BE2C (cell line): ENCODE measurements around the gene ARHGAP18.

Experiments used
- DNase-seq: peaks from one replicate; pipeline ENCODE4 v3.0.0-alpha.2; 2020
- H3K27me3 ChIP-seq: fragments of 250-450 bp; sonication (Bioruptor Pico); 2 replicates; pipeline ENCODE4 v1.5.1; 2020; ENCODE audit warnings: mild to moderate bottlenecking
- H3K36me3 ChIP-seq: fragments of 250-450 bp; sonication (Bioruptor Pico); 2 replicates; pipeline ENCODE4 v1.5.1; 2020; ENCODE audit warnings: mild to moderate bottlenecking
- H3K4me1 ChIP-seq: fragments of 250-450 bp; sonication (Bioruptor Pico); 2 replicates; pipeline ENCODE4 v1.5.1; 2020
- H3K4me3 ChIP-seq: 2 replicates; pipeline ENCODE4 v1.5.1; 2011; ENCODE audit warnings: low read depth, low read length
- H3K9me3 ChIP-seq: fragments of 250-450 bp; sonication (Bioruptor Pico); 2 replicates; pipeline ENCODE4 v1.5.1; 2020
- TF ChIP-seq, protein P1 (sequence below): IDR thresholded peaks from 2 replicates; pipeline ENCODE4 v1.5.1; 2012; ENCODE audit warnings: mild to moderate bottlenecking, low read depth, low read length

ARHGAP18 gene

DNA sequence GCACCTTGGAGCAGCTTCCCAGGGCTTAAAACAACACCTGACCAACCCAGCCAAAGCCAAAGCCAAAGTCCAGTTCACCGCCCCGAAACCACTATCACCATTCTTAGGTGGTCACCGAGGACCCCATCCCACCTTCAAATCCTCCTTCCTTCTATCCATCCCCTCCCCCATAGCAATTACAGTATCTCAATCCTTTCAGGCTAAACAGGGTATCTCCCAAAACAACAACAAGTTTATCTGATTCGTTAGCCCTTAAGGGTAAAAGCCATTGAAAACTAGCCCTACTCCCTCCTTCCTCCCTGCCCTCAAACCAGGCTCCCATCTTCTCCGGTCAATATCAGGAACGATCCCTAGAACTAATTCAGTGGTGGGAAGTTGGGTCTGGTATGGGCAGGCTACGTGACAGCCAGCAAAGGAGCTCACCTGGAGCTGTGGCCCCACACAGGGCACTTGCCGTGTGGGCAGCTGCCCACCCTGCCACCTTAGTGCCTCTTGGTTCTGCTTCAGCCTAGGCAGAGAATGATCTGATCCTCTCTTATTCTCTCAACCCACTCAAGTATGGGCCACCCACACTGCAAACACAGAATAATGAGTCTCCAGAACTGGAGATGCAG, 2.0 kb downstream of the ARHGAP18 start:
- TF ChIP-seq, protein P1, sequence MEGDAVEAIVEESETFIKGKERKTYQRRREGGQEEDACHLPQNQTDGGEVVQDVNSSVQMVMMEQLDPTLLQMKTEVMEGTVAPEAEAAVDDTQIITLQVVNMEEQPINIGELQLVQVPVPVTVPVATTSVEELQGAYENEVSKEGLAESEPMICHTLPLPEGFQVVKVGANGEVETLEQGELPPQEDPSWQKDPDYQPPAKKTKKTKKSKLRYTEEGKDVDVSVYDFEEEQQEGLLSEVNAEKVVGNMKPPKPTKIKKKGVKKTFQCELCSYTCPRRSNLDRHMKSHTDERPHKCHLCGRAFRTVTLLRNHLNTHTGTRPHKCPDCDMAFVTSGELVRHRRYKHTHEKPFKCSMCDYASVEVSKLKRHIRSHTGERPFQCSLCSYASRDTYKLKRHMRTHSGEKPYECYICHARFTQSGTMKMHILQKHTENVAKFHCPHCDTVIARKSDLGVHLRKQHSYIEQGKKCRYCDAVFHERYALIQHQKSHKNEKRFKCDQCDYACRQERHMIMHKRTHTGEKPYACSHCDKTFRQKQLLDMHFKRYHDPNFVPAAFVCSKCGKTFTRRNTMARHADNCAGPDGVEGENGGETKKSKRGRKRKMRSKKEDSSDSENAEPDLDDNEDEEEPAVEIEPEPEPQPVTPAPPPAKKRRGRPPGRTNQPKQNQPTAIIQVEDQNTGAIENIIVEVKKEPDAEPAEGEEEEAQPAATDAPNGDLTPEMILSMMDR: no peak
- H3K4me3 ChIP-seq: no peak overlapping the region
- H3K27me3 ChIP-seq: no peaks in the 10 kb centered on the region
- no peaks in the 10 kb centered on the region for H3K36me3 ChIP-seq
- no peak for DNase-seq
- H3K9me3 ChIP-seq: no peaks in the 10 kb centered on the region
- no peaks in the 10 kb centered on the region for H3K4me1 ChIP-seq

DNA sequence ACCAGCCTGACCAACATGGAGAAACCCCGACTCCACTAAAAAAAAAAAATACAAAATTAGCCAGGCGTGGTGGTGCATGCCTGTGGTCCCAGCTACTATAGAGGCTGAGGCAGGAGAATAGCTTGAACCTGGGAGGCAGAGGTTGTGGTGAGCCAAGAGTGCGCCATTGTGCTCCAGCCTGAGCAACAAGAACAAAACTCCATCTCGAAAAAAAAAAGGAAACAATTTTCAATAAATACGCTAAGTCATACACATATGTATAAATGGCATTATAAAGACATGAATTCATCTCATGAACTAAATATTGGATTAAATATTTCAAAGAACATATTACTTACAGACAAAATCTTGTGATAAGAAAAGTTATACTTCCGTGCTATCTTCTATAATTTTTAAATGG, 2.9 kb downstream of the ARHGAP18 start:
- Histone ChIP-seq H3K27me3 (no peaks in the 10 kb centered on the region), H3K4me3 (no peak overlapping the region), H3K4me1 (no peaks in the 10 kb centered on the region), H3K9me3 (no peaks in the 10 kb centered on the region), H3K36me3 (no peaks in the 10 kb centered on the region)
- TF ChIP-seq, protein P1: no peak
- no peak for DNase-seq

DNA sequence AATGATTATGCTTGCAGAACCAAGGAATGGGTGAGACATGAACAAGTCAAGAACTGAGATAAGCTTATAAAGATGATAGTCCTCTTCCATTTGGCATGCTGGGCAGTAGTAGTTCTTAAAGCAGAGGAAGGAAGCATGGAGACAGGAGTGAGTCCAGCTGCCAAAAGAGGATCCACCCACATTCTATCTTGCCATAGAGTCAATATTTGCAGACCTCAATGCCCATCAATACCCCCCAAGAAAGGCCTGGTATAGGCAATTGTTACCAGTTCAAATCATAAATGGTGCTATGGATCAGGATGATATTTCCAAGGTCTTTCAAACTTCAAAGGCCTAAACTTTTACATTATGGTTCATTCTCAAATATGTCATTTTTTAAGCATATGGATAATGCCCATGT, 4.8 kb downstream of the ARHGAP18 start:
- TF ChIP-seq, protein P1: no peak
- Histone ChIP-seq H3K4me3 (no peak overlapping the region), H3K9me3 (no peaks in the 10 kb centered on the region), H3K27me3 (no peaks in the 10 kb centered on the region), H3K4me1 (no peaks in the 10 kb centered on the region), H3K36me3 (no peaks in the 10 kb centered on the region)
- DNase-seq: no peak

DNA sequence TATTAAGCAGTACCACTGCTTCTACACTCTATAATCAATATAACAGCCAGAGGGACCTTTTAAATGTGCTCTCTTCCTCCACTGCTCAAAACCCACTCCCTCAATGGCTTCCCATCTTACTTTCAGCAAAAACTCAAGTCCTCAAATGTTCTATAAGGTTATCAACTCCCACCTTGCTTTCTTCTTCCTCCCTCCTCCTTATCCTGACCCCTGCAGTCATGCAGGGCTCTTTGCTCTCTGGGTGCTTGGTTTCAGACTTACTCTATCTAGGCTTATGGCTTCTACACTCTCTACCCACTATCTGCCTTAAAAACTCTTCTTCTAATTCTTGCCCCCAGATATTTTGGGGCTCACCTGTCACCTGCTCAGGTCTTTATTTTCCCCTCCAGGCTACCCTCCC, 5.3 kb downstream of the ARHGAP18 start:
- Histone ChIP-seq H3K4me1 (no peaks in the 10 kb centered on the region), H3K36me3 (no peaks in the 10 kb centered on the region), H3K4me3 (no peak overlapping the region), H3K27me3 (no peaks in the 10 kb centered on the region), H3K9me3 (no peaks in the 10 kb centered on the region)
- TF ChIP-seq, protein P1: no peak
- no peak for DNase-seq

DNA sequence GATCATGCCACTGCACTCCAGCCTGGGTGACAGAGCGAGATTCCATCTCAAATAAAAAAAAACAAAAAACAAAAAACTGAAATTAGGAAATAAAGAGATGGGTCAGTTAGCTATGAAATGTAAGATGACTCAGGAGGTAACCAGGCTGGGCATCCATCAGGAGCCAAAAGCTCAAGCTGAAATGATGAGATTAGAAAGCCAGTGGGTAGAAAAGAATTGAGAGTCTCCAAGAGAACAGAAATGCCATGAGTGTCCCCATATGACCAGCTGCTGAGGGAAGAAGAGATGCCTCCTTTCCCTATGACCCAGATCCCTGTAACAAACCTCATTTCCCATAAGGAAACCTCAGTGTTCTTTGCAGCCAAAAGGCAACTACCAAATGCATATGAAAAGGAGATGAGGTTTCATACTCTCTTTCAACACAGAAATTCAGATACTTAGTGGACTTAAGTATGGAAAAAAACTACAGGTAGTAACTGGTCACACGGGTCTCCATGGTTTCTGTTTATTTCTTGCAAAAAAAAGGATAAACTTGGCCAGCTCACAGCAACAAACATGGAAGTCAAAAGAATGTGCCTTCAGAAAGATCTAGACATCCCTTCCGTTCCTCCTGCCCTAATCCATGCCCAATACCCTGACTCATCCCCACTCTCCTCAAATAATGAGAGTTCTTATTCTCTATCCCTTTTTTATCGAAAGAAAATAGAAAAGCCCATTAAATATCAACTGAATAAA, 8.1 kb downstream of the ARHGAP18 start:
- Histone ChIP-seq H3K4me1 (no peaks in the 10 kb centered on the region), H3K27me3 (no peaks in the 10 kb centered on the region), H3K9me3 (no peaks in the 10 kb centered on the region), H3K36me3 (no peaks in the 10 kb centered on the region), H3K4me3 (no peak overlapping the region)
- no peak for DNase-seq
- TF ChIP-seq, protein P1: no peak

DNA sequence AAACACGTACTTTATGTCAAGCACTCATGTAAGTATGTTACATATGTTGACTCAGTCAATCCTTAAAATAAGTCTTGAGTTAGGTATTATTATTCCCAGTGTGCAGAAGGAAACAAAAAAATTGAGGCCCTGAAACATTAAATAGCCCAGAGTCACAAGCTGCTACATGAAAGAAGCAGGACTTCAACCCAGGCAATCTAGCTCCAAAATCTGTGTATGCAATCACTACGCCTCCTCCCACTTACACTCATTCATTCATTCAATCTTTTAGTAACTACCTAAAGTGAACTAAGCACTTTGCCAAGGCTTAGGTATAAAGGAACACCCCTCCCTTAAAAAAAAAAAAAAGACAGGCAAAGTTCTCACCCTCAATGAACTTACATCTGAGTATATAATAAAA, 9.3 kb downstream of the ARHGAP18 start:
- H3K27me3 ChIP-seq: no peaks in the 10 kb centered on the region
- H3K4me1 ChIP-seq: no peaks in the 10 kb centered on the region
- no peak overlapping the region for H3K4me3 ChIP-seq
- H3K36me3 ChIP-seq: no peaks in the 10 kb centered on the region
- H3K9me3 ChIP-seq: no peaks in the 10 kb centered on the region
- no peak for DNase-seq
- TF ChIP-seq, protein P1: no peak
